ENCODE results near the gene ULBP1.

DNA sequence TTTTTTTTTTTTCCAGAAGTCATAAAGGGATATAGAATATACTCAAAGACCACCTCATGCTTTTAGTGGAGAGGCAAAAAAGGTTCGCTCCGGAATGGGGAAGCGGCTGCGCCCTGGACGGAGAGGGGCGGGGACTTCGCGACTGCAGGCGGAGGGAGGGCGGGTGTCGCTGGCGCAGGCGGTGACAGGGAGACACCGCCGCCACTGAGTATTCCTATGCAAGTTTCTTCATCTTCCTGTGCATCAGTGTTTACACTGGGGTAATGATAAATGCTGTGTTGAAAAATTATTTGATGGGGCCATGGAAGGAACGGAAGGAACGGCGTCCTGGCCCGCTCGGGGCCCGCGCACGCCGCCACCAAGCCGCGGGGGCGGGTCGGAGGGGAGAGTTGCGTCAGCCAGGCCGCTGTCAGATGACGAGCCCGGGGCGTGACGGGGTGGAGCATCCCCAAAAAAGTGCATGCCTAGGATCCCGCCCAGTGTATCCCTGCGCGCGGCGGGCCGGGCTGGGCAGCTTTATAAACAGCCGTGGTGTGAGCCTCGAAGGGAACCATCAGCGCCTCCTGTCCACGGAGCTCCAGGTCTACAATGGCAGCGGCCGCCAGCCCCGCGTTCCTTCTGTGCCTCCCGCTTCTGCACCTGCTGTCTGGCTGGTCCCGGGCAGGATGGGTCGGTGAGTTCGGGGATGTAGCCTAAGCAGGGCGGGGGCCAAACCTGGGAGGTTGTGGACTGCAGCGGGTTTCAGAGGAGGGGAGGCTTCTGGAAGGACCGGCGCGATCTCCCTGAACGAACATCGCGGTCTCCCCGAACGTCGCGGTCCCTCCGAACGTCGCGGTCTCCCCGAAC, at the start of gene ULBP1:
- TF ChIP-seq, protein P1, sequence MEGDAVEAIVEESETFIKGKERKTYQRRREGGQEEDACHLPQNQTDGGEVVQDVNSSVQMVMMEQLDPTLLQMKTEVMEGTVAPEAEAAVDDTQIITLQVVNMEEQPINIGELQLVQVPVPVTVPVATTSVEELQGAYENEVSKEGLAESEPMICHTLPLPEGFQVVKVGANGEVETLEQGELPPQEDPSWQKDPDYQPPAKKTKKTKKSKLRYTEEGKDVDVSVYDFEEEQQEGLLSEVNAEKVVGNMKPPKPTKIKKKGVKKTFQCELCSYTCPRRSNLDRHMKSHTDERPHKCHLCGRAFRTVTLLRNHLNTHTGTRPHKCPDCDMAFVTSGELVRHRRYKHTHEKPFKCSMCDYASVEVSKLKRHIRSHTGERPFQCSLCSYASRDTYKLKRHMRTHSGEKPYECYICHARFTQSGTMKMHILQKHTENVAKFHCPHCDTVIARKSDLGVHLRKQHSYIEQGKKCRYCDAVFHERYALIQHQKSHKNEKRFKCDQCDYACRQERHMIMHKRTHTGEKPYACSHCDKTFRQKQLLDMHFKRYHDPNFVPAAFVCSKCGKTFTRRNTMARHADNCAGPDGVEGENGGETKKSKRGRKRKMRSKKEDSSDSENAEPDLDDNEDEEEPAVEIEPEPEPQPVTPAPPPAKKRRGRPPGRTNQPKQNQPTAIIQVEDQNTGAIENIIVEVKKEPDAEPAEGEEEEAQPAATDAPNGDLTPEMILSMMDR (IDR thresholded peaks at IDR 0.05): no peak
- TF ChIP-seq EZH2 (IDR thresholded peaks at IDR 0.05): no peak

Measured in neural progenitor cell (in vitro differentiated cells).